Endothelial cell of umbilical vein (primary cell): ENCODE measurements around the gene KLF13. TPM values are rescaled to one million over a fixed set of nuclear protein-coding genes. Genes with fewer than 3 reads are reported as not detected.

Experiments used
- BruUV-seq: library from RNA; stranded (reverse); fragments of 400-500 nt; replicated peaks from 2 replicates; lab custom pipeline; 2021; lab: Mats Ljungman, UMichigan
- CTCF ChIA-PET: fragments of 300-600, 350-600 bp; sonication (Branson Sonifier 250); formaldehyde crosslinking; loops from one replicate; lab custom pipeline; 2021; ENCODE audit warnings: antibody characterized with exemption, inconsistent platforms; lab: Charles Lee
- POLR2A ChIA-PET: fragments of 300-600, 350-600 bp; sonication (Branson Sonifier 250); formaldehyde crosslinking; loops from one replicate; lab custom pipeline; 2021; ENCODE audit warnings: antibody characterized with exemption, inconsistent platforms; lab: Charles Lee
- DNase-seq: peaks from one replicate; pipeline ENCODE4 v3.0.0-alpha.2; 2011; ENCODE audit warnings: low read depth, low spot score
- FAIRE-seq: peaks from 2 replicates; lab custom pipeline; 2011; peaks lifted over from hg19 to GRCh38; lab: Jason Lieb, UNC
- H2AFZ ChIP-seq: 2 replicates; pipeline ENCODE4 v1.6.0; 2012; ENCODE audit warnings: low read depth, low read length, control low read depth, inconsistent platforms
- H3K27ac ChIP-seq: 2 replicates; pipeline ENCODE4 v1.5.1; 2011; ENCODE audit warnings: low read depth, mild to moderate bottlenecking, control low read depth, low read length, moderate library complexity; ENCODE audit not compliant: insufficient read depth
- H3K27me3 ChIP-seq, 2 experiments: 2 replicates each; pipeline versions ENCODE4 v1.6.0 to v1.6.1; 2011; ENCODE audit warnings: low read length in 2 of 2, mixed read lengths in 1 of 2; ENCODE audit not compliant: control insufficient read depth in 2 of 2, insufficient read depth in 2 of 2
- H3K36me3 ChIP-seq, 2 experiments: 2 replicates in 1 of 2; 3 replicates in 1 of 2; pipeline ENCODE4 v1.5.1; 2011; ENCODE audit warnings: low read length in 2 of 2, mild to moderate bottlenecking in 1 of 2, moderate library complexity in 1 of 2; ENCODE audit not compliant: control insufficient read depth in 2 of 2, insufficient read depth in 2 of 2; ENCODE audit errors: extremely low read depth in 1 of 2
- H3K4me1 ChIP-seq: 3 replicates; pipeline ENCODE4 v1.5.1; 2011; ENCODE audit warnings: mild to moderate bottlenecking, low read length; ENCODE audit not compliant: control insufficient read depth, insufficient read depth; ENCODE audit errors: extremely low read depth
- H3K4me2 ChIP-seq: 2 replicates; pipeline ENCODE4 v1.6.1; 2011; ENCODE audit warnings: low read length, control low read depth, mixed read lengths; ENCODE audit not compliant: insufficient read depth
- H3K4me3 ChIP-seq, 3 experiments: fragments of 200-600 bp in 1 of 3; sonication (generic), shearing (Covaris generic) in 1 of 3; replicated peaks in 1 of 3; 2 replicates each; pipeline ENCODE4 v1.5.1; 2011 to 2016; ENCODE audit warnings: control low read depth in 3 of 3, low read length in 3 of 3, mild to moderate bottlenecking in 2 of 3, inconsistent platforms in 1 of 3, low read depth in 1 of 3, moderate library complexity in 1 of 3; ENCODE audit not compliant: insufficient read depth in 1 of 3
- H3K79me2 ChIP-seq: 2 replicates; pipeline ENCODE4 v1.6.0; 2012; ENCODE audit warnings: low read length, inconsistent platforms; ENCODE audit not compliant: control insufficient read depth, insufficient read depth
- H3K9ac ChIP-seq: replicated peaks from 2 replicates; pipeline ENCODE3; 2011; ENCODE audit warnings: low read length, control low read depth; ENCODE audit not compliant: insufficient read depth; ENCODE audit errors: extremely low read depth
- H3K9me1 ChIP-seq: replicated peaks from 3 replicates; pipeline ENCODE4 v1.6.0; 2011; ENCODE audit warnings: mild to moderate bottlenecking, low read length; ENCODE audit not compliant: control insufficient read depth, insufficient read depth; ENCODE audit errors: extremely low read depth
- H3K9me3 ChIP-seq: replicated peaks from 2 replicates; pipeline ENCODE4 v1.5.1; 2012; ENCODE audit warnings: low read length, inconsistent platforms; ENCODE audit not compliant: control insufficient read depth, insufficient read depth
- H4K20me1 ChIP-seq: replicated peaks from 2 replicates; pipeline ENCODE3; 2011; ENCODE audit warnings: mild to moderate bottlenecking, low read length; ENCODE audit not compliant: control insufficient read depth, insufficient read depth; ENCODE audit errors: extremely low read depth
- CTCF ChIP-seq, 2 donors: IDR thresholded peaks; 1 replicate in 1 of 2; 2 replicates in 1 of 2; pipeline ENCODE4 v1.5.1; 2011; ENCODE audit warnings: low read length in 2 of 2, mild to moderate bottlenecking in 2 of 2, moderate library complexity in 2 of 2, control low read depth in 1 of 2, inconsistent platforms in 1 of 2, low read depth in 1 of 2; ENCODE audit not compliant: insufficient read depth in 1 of 2; ENCODE audit errors: extremely low read depth in 1 of 2
- EZH2 ChIP-seq: IDR thresholded peaks from 2 replicates; pipeline ENCODE4 v1.6.1; 2012; ENCODE audit warnings: borderline replicate concordance, low read depth, mild to moderate bottlenecking, moderate library complexity, low read length, inconsistent platforms; ENCODE audit not compliant: severe bottlenecking
- FOS ChIP-seq: IDR thresholded peaks from 2 replicates; pipeline ENCODE4 v1.6.1; 2011; ENCODE audit warnings: mild to moderate bottlenecking, low read length, moderate library complexity, borderline replicate concordance; ENCODE audit not compliant: insufficient read depth
- GATA2 ChIP-seq: IDR thresholded peaks from 2 replicates; pipeline ENCODE4 v1.7.0; 2011; ENCODE audit warnings: low read depth, mild to moderate bottlenecking, moderate library complexity, mixed read lengths, low read length; ENCODE audit not compliant: insufficient read length, insufficient read depth
- JUN ChIP-seq: IDR thresholded peaks from 2 replicates; pipeline ENCODE4 v1.6.1; 2011; ENCODE audit warnings: borderline replicate concordance, low read depth; ENCODE audit not compliant: insufficient read length, insufficient read depth
- MAX ChIP-seq: IDR thresholded peaks from 2 replicates; pipeline ENCODE4 v1.6.1; 2011; ENCODE audit not compliant: insufficient read depth, insufficient read length
- MYC ChIP-seq: IDR thresholded peaks from one replicate; pipeline ENCODE4 v1.6.1; 2011; ENCODE audit warnings: mild to moderate bottlenecking, low read depth, low read length
- POLR2A ChIP-seq: IDR thresholded peaks from 2 replicates; pipeline ENCODE4 v1.6.1; 2012; ENCODE audit warnings: low read depth, mild to moderate bottlenecking, control low read depth, low read length
- POLR2AphosphoS5 ChIP-seq: IDR thresholded peaks from 2 replicates; pipeline ENCODE4 v1.6.1; 2012; ENCODE audit warnings: low read depth, mild to moderate bottlenecking, control low read depth, low read length, moderate library complexity; ENCODE audit not compliant: insufficient read depth
- dilution Hi-C: fragments of 300-500 bp; cut with MboI; formaldehyde crosslinking; loops from one replicate; pipeline ENCODE4 v1.15.0; 2019; ENCODE audit warnings: low sequenced_read_pairs; ENCODE audit not compliant: extremely low pct_ligation_motif_present
- intact Hi-C: fragments of 100-400 bp; cut with micrococcal nuclease; formaldehyde crosslinking; loops from one replicate; pipeline ENCODE4 v1.10.0; 2022
- polyA plus RNA-seq, 4 experiments: library from polyadenylated mRNA; depleted of rRNA in 3 of 4; stranded (reverse) in 3 of 4; unstranded in 1 of 4; fragments of >200 nt; gene quantifications; 2 replicates each; pipeline versions ENCODE4 v1.2.1 to v1.2.3, GENCODE V29; 2011 to 2012; ENCODE audit warnings: missing spikeins in 1 of 4
- total RNA-seq: library from RNA; stranded (reverse); gene quantifications from 2 replicates; pipeline ENCODE4 v1.2.3, GENCODE V29; 2021

Gene KLF13
- total and polyA plus RNA-seq, 2 donors (not counting 3 experiments of a cell fraction or from before 2014, with no cell fraction given): 10.1 to 31.9 TPM

GRCh38 chr15:31347981-31348803 lies 21.6 kb downstream of the KLF13 start:
- TF ChIP-seq EZH2 (no peak), CTCF (IDR thresholded peaks at IDR 0.05; ENCODE audit: extremely low read depth in 1 of 2, insufficient read depth in 1 of 2, low read depth in 1 of 2, low read length in 2 of 2) (no peak), JUN (no peak), MAX (no peak), POLR2AphosphoS5 (no peak), FOS (no peak), MYC (no peak), POLR2A (no peak), GATA2 (no peak)
- no peak overlapping the region for H3K9ac ChIP-seq
- no peaks in the 10 kb centered on the region for H4K20me1 ChIP-seq
- H3K4me2 ChIP-seq: no peak overlapping the region
- dilution Hi-C loops (no loop called here), intact Hi-C loops (no loop called here)
- no peaks in the 10 kb centered on the region for H3K36me3 ChIP-seq
- no peaks in the 10 kb centered on the region for H3K27me3 ChIP-seq
- no peak overlapping the region for H3K4me3 ChIP-seq
- no peaks in the 10 kb centered on the region for H3K9me3 ChIP-seq
- H3K9me1 ChIP-seq: no peaks in the 10 kb centered on the region
- no TSS peak for BruUV-seq
- peaks cover 8% of the 10 kb centered on the region for H3K4me1 ChIP-seq
- no peak overlapping the region for H2AFZ ChIP-seq
- FAIRE-seq (no peak), DNase-seq (no peak)
- no peak overlapping the region for H3K27ac ChIP-seq
- ChIA-PET POLR2A (no interaction called here), CTCF (no interaction called here)
- peaks cover 12% of the 10 kb centered on the region for H3K79me2 ChIP-seq
